Lung (tissue), 12 donors: ENCODE data around the gene ZMYND15. TPM values are rescaled to one million over a fixed set of nuclear protein-coding genes. Genes with fewer than 3 reads are reported as not detected.
A peak's percentile ranks its signal among the peaks of the same experiment; 100 is the strongest.

Experiments used
- ATAC-seq: fragments of 200-7000 bp; cut with Tn5 transposase; one replicate; pipeline ENCODE4 v1.9.1; 2020; ENCODE audit warnings: moderate number of reproducible peaks; ENCODE audit not compliant: insufficient read depth, low FRiP score
- DNase-seq, 3 donors: peaks; one replicate each; pipeline ENCODE4 v3.0.0-alpha.2; 2013 to 2017
- H3K27ac ChIP-seq, 2 donors: one replicate each; pipeline ENCODE4 v1.5.1; 2013; ENCODE audit warnings: mild to moderate bottlenecking in 2 of 2, moderate library complexity in 2 of 2, control low read depth in 1 of 2, inconsistent platforms in 1 of 2, low read depth in 1 of 2, low read length in 1 of 2
- H3K27me3 ChIP-seq, 3 donors: one replicate each; pipeline ENCODE4 v1.5.1; 2013; ENCODE audit warnings: low read length in 2 of 3; ENCODE audit not compliant: control insufficient read depth in 3 of 3, insufficient read depth in 3 of 3
- H3K36me3 ChIP-seq, 4 donors: one replicate each; pipeline ENCODE4 v1.5.1; 2013; ENCODE audit warnings: low read length in 4 of 4, mild to moderate bottlenecking in 1 of 4, moderate library complexity in 1 of 4; ENCODE audit not compliant: control insufficient read depth in 4 of 4, insufficient read depth in 4 of 4
- H3K4me1 ChIP-seq, 5 donors: one replicate each; pipeline ENCODE4 v1.5.1; 2013; ENCODE audit warnings: low read length in 5 of 5, mild to moderate bottlenecking in 2 of 5, moderate library complexity in 1 of 5; ENCODE audit not compliant: control insufficient read depth in 5 of 5, insufficient read depth in 5 of 5
- H3K4me3 ChIP-seq: one replicate; pipeline ENCODE4 v1.5.1; 2013; ENCODE audit warnings: mild to moderate bottlenecking, control low read depth, moderate library complexity
- H3K9ac ChIP-seq, 2 donors: one replicate each; pipeline ENCODE4 v1.5.1; 2013; ENCODE audit warnings: low read length in 2 of 2, control low read depth in 1 of 2; ENCODE audit not compliant: insufficient read depth in 1 of 2
- H3K9me3 ChIP-seq, 4 donors: one replicate each; pipeline ENCODE4 v1.5.1; 2013; ENCODE audit warnings: low read length in 3 of 4, mild to moderate bottlenecking in 1 of 4, moderate library complexity in 1 of 4; ENCODE audit not compliant: control insufficient read depth in 4 of 4, insufficient read depth in 3 of 4
- CTCF ChIP-seq: IDR thresholded peaks from 2 replicates; pipeline ENCODE4 v1.5.1; 2012; ENCODE audit warnings: mild to moderate bottlenecking; ENCODE audit errors: control extremely low read depth, extremely low read depth
- WGBS, 2 donors: extraction: QIAGEN DNeasy Blood & Tissue Kit; methylation state at CpG; one replicate each; pipeline ENCODE4 v1.1.7; 2013; 5-methylcytosine and 5-hydroxymethylcytosine counted together
- polyA plus RNA-seq, 2 donors: library from polyadenylated mRNA; stranded (reverse); fragments of 200-250 nt; gene quantifications; one replicate each; pipeline ENCODE4 v1.2.1, GENCODE V29; 2013
- total RNA-seq, 2 donors: library from RNA; depleted of rRNA in 1 of 2; stranded (reverse); fragments of >200 nt in 1 of 2; gene quantifications; one replicate each; pipeline ENCODE4 v1.2.1, GENCODE V29; 2014 to 2021
- donor health status: control.
- donor health status: control.
- donor health status: Bipolar disorder and iron deficiency.
- donor health status: healthy.
- donor health status: DM: yes; HTN: yes; CAD: no.

Gene ZMYND15
- total and polyA plus RNA-seq, 4 donors = 2.3 to 9.7 (median 7.8) TPM

- Histone ChIP-seq H3K9me3 (no peaks in the 10 kb centered on the region), H3K36me3 (peaks cover 0 to 21% (median 3%) of the 10 kb centered on the region in 4 donors), H3K4me1 (peaks cover 0 to 6% (median 0%) of the 10 kb centered on the region in 5 donors), H3K4me3 (no peak overlapping the region), H3K27ac (no peak overlapping the region), H3K9ac (no peak overlapping the region), H3K27me3 (no peaks in the 10 kb centered on the region)
- WGBS, 2 donors = 88 to 90% methylated on average over 16 of the region's 16 CpGs
- ATAC-seq (no peak), DNase-seq (no peak)
- no peak for TF ChIP-seq CTCF
These were observed 16.9 kb upstream of the ZMYND15 start for GRCh38 chr17:4722678-4723240.

GRCh38 chr17:4724650-4725049, 15.0 kb upstream of the ZMYND15 start:
- 89 to 90% methylated on average over 5 of the region's 5 CpGs for WGBS, 2 donors
- Histone ChIP-seq H3K4me1 (peaks cover 0 to 6% (median 0%) of the 10 kb centered on the region in 5 donors), H3K27ac (no peak overlapping the region), H3K9me3 (no peaks in the 10 kb centered on the region), H3K27me3 (no peaks in the 10 kb centered on the region), H3K9ac (no peak overlapping the region), H3K36me3 (peaks cover 0 to 9% (median 1%) of the 10 kb centered on the region in 4 donors), H3K4me3 (no peak overlapping the region)
- no peak for DNase-seq
- ATAC-seq = no peak
- TF ChIP-seq CTCF = no peak

- no peak for TF ChIP-seq CTCF
- Histone ChIP-seq H3K36me3 (peaks cover 0 to 3% (median 0%) of the 10 kb centered on the region in 4 donors), H3K9me3 (no peaks in the 10 kb centered on the region), H3K4me3 (no peak overlapping the region), H3K27me3 (no peaks in the 10 kb centered on the region), H3K27ac (peak overlapping the region in 1 of 2 donors; percentile 74), H3K4me1 (peaks cover 0 to 6% (median 4%) of the 10 kb centered on the region in 5 donors), H3K9ac (no peak overlapping the region)
- ATAC-seq (no peak), DNase-seq (no peak)
- WGBS, 2 donors = 58 to 74% methylated on average over 9 of the region's 9 CpGs
These were observed 13.9 kb upstream of the ZMYND15 start for GRCh38 chr17:4725646-4726310.
